GM18508 (cell line): ENCODE data around the gene KDM2B.
"Not testable (repeated sequence)": the region's sequence is repeated elsewhere in the genome, so short reads cannot be mapped to it uniquely, and the experiment has no call there.

Source experiments
- ATAC-seq: cut with Tn5 transposase; IDR thresholded peaks from one replicate; pipeline ENCODE4 v1.9.1; 2021; ENCODE audit warnings: moderate number of reproducible peaks; ENCODE audit not compliant: insufficient read depth, unreplicated experiment

The KDM2B gene

GRCh38 chr12:121590476-121591143, 9.8 kb upstream of the KDM2B start:
- ATAC-seq, result peak; percentile 36

- not testable (repeated sequence) for ATAC-seq
Observed at GRCh38 chr12:121584885-121585284, 4.1 kb upstream of the KDM2B start.

GRCh38 chr12:121583334-121583661, 2.5 kb upstream of the KDM2B start:
- not testable (repeated sequence) for ATAC-seq

- no peak for ATAC-seq
Observed at GRCh38 chr12:121582583-121583333, 1.9 kb upstream of the KDM2B start.

- no peak for ATAC-seq
Observed at GRCh38 chr12:121581686-121582429, 1.0 kb upstream of the KDM2B start.

GRCh38 chr12:121579981-121580868, 598 bp downstream of the KDM2B start:
- ATAC-seq, result no peak

GRCh38 chr12:121579190-121579791, 1.5 kb downstream of the KDM2B start:
- ATAC-seq, result no peak

- ATAC-seq, result no peak
Observed at GRCh38 chr12:121578230-121579189, 2.3 kb downstream of the KDM2B start.

GRCh38 chr12:121577443-121578180, 3.2 kb downstream of the KDM2B start:
- ATAC-seq, result no peak

GRCh38 chr12:121576851-121577391, 3.9 kb downstream of the KDM2B start:
- ATAC-seq, result no peak

- no peak for ATAC-seq
Observed at GRCh38 chr12:121575952-121576625, 4.7 kb downstream of the KDM2B start.

GRCh38 chr12:121575051-121575450, 5.8 kb downstream of the KDM2B start:
- no peak for ATAC-seq

GRCh38 chr12:121574025-121574424, 6.8 kb downstream of the KDM2B start:
- ATAC-seq, result no peak

- ATAC-seq, result no peak
Observed at GRCh38 chr12:121571920-121572319, 8.9 kb downstream of the KDM2B start.

- no peak for ATAC-seq
Observed at GRCh38 chr12:121570467-121571283, 10.1 kb downstream of the KDM2B start.

- no peak for ATAC-seq
Observed at GRCh38 chr12:121568971-121569751, 11.7 kb downstream of the KDM2B start.
